KMS-11 (cell line): ENCODE data around the gene DNAAF1.

Source experiments
- H2AFZ ChIP-seq: fragments of 200-600 bp; sonication (generic); 2 replicates; pipeline ENCODE4 v1.6.1; 2016; ENCODE audit warnings: antibody characterized with exemption, mixed run types, low read depth
- H3K27ac ChIP-seq: fragments of 200-600 bp; sonication (generic); 2 replicates; pipeline ENCODE4 v1.6.1; 2016; ENCODE audit warnings: mild to moderate bottlenecking, mixed run types
- H3K27me3 ChIP-seq: fragments of 200-600 bp; sonication (generic); 2 replicates; pipeline ENCODE4 v1.6.1; 2017; ENCODE audit warnings: mild to moderate bottlenecking, low read depth, mixed run types, moderate library complexity; ENCODE audit not compliant: insufficient read depth
- H3K36me3 ChIP-seq: fragments of 200-600 bp; sonication (generic); 2 replicates; pipeline ENCODE4 v1.6.1; 2017; ENCODE audit warnings: mild to moderate bottlenecking, mixed run types; ENCODE audit not compliant: insufficient read depth
- H3K4me1 ChIP-seq: fragments of 200-600 bp; sonication (generic); 2 replicates; pipeline ENCODE4 v1.6.1; 2016; ENCODE audit warnings: mild to moderate bottlenecking, low read depth, mixed run types; ENCODE audit not compliant: poor library complexity, severe bottlenecking
- H3K4me2 ChIP-seq: fragments of 200-600 bp; sonication (generic); 2 replicates; pipeline ENCODE4 v1.7.0; 2016; ENCODE audit warnings: mild to moderate bottlenecking, mixed run types
- H3K4me3 ChIP-seq: fragments of 200-600 bp; sonication (generic); IDR thresholded peaks from 2 replicates; pipeline ENCODE4 v1.6.1; 2017; ENCODE audit warnings: low read depth, low read length, mixed read lengths; ENCODE audit not compliant: insufficient read depth
- H3K79me2 ChIP-seq: fragments of 200-600 bp; sonication (generic); 2 replicates; pipeline ENCODE4 v1.6.1; 2016; ENCODE audit warnings: low read depth, mixed run types; ENCODE audit not compliant: insufficient read depth
- H3K9ac ChIP-seq: fragments of 200-600 bp; sonication (generic); 2 replicates; pipeline ENCODE4 v1.6.1; 2016; ENCODE audit warnings: mild to moderate bottlenecking, mixed run types
- H4K20me1 ChIP-seq: fragments of 200-600 bp; sonication (generic); 2 replicates; pipeline ENCODE4 v1.6.1; 2016; ENCODE audit warnings: mild to moderate bottlenecking, mixed run types; ENCODE audit not compliant: insufficient read depth
- CTCF ChIP-seq: fragments of 200-600 bp; sonication (generic); conservative IDR thresholded peaks from 2 replicates; pipeline ENCODE4 v1.6.1; 2017; ENCODE audit warnings: low read depth, mild to moderate bottlenecking, antibody characterized with exemption, low read length, moderate library complexity, mixed read lengths

The DNAAF1 gene

DNA sequence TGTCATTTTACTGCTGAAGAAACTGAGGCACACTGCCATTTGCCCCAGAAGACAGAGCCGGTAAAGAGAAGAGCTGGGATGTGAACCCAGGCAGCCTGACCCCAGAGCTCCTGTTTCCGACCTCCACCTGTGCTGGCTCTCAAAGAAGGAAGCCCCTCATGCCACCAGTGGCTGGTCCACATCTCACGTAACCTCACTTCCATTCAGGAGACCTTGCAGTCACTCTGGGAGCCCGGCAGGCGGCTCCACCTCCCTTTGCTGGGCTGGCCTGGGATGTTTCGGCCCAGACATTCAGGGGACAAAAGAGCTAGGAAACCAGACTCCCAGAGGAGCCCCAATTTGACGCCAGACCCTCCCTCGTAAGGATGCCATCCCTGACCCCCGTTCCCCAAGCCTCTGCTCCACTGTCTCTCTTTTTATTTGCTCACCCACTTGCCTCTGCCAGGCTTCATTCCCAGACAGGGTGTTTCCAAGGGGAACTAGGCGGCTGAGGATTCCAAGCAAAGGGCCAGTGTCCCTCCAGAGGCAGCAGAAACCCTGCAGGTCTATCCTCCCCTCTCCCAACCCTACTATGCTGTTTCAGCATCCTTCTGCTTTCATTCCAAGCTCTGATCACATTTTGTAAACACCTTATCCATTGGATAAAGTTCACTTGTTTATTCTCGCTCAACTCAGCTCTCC is 38.9 kb downstream of the DNAAF1 start:
- Histone ChIP-seq H3K27ac (no peak overlapping the region), H3K4me2 (no peak overlapping the region), H4K20me1 (no peaks in the 10 kb centered on the region), H3K9ac (no peak overlapping the region), H3K79me2 (peaks cover 19% of the 10 kb centered on the region), H2AFZ (no peak overlapping the region), H3K36me3 (no peaks in the 10 kb centered on the region), H3K27me3 (no peaks in the 10 kb centered on the region; the same call in 1 of the 2 replicates), H3K4me3 (no peak overlapping the region), H3K4me1 (peaks cover 8% of the 10 kb centered on the region)
- TF ChIP-seq CTCF = no peak

- Histone ChIP-seq H3K4me2 (no peak overlapping the region), H3K27me3 (no peaks in the 10 kb centered on the region; the same call in 1 of the 2 replicates), H3K4me3 (no peak overlapping the region), H4K20me1 (no peaks in the 10 kb centered on the region), H3K27ac (no peak overlapping the region), H2AFZ (no peak overlapping the region), H3K9ac (no peak overlapping the region), H3K4me1 (peaks cover 8% of the 10 kb centered on the region), H3K36me3 (no peaks in the 10 kb centered on the region), H3K79me2 (peaks cover 19% of the 10 kb centered on the region)
- TF ChIP-seq CTCF = no peak
Measured at GRCh38 chr16:84184775-84185174, 39.7 kb downstream of the DNAAF1 start.

DNA sequence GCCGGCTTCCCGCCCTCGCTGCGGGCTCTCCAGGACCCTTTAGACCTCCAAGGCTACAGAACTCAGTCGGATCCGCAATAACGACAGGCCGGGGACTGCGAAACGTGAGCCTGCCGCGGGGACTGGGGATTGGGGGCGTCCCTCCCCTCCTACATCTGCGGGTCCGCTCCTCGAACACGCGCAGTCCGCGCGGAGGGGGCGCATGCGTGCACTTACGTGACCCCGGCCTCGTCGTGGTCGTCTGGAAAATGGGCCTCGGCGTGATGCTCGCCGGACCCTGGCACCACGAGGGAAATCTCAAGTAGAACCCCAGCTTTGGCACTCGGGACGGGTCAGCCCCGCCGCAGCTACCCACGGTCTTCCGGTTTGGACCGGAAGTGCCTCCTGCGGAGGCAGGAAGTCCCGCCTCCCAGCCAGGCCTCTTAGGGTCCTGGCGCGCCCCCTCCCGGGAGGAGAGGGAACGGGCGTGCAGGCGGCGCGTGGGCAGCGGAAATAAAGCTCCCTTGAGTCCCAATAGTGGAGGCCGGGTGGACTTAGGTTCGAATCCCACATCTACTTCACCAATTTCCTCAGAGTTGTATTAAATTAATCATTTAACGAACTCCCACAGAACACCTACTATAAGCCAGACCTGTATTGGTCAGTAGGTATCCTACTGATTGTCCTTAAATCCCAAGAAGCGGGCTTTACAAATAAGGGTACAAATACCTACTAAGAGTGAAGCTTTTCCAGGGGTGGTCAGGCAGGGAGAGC is 41.8 kb downstream of the DNAAF1 start, which contains the start of gene TAF1C:
Gene TAF1C, minus strand, starts transcription at position 373 of the 753 bp plus-strand sequence. CDS start 2,069 bp downstream, outside the sequence.
- peak within 1 kb of the TSS; percentile 97 for H3K4me2 ChIP-seq
- H3K4me1 ChIP-seq = peaks cover 8% of the 10 kb centered on the region
- H4K20me1 ChIP-seq = no peaks in the 10 kb centered on the region
- no peaks in the 10 kb centered on the region; the same call in 1 of the 2 replicates for H3K27me3 ChIP-seq
- H2AFZ ChIP-seq = peak within 1 kb of the TSS; percentile 96
- peaks cover 19% of the 10 kb centered on the region for H3K79me2 ChIP-seq
- H3K4me3 ChIP-seq = no peak within 1 kb of the TSS
- H3K27ac ChIP-seq = peak within 1 kb of the TSS; percentile 31
- no peaks in the 10 kb centered on the region for H3K36me3 ChIP-seq
- H3K9ac ChIP-seq = peak within 1 kb of the TSS; percentile 81
- peak; percentile 93 for TF ChIP-seq CTCF

GRCh38 chr16:84190731-84191388 is 45.8 kb downstream of the DNAAF1 start, which contains the start of gene ADAD2:
Gene ADAD2 (plus strand): TSS chr16:84191157. CDS start chr16:84191231, 74 bp downstream.
- Histone ChIP-seq H3K27me3 (peaks cover 9% of the 10 kb centered on the region; the same call in 1 of the 2 replicates), H3K79me2 (peaks cover 9% of the 10 kb centered on the region), H2AFZ (no peak within 1 kb of the TSS), H3K27ac (no peak within 1 kb of the TSS), H3K9ac (no peak within 1 kb of the TSS), H3K4me1 (peaks cover 7% of the 10 kb centered on the region), H3K4me3 (no peak within 1 kb of the TSS), H3K36me3 (no peaks in the 10 kb centered on the region), H4K20me1 (no peaks in the 10 kb centered on the region), H3K4me2 (no peak within 1 kb of the TSS)
- TF ChIP-seq CTCF = no peak
